BJ (cell line): Measurements from ENCODE around the gene SWAP70. TPM values are rescaled to one million over a fixed set of nuclear protein-coding genes. Genes with fewer than 3 reads are reported as not detected.

Experiments
- CTCF ChIA-PET: fragments of 350-600 bp; formaldehyde crosslinking; extraction: SDS; loops from one replicate; lab custom pipeline; 2021; ENCODE audit warnings: antibody characterized with exemption, inconsistent platforms; lab: Yijun Ruan, JAX
- POLR2A ChIA-PET: fragments of 300-600 bp; sonication (Branson Sonifier 250); formaldehyde crosslinking; extraction: SDS; loops from one replicate; lab custom pipeline; 2021; ENCODE audit warnings: antibody characterized with exemption; lab: Charles Lee
- DNase-seq: peaks from one replicate; pipeline ENCODE4 v3.0.0-alpha.2; 2011; ENCODE audit warnings: low read depth
- H3K27me3 ChIP-seq: 2 replicates; pipeline ENCODE4 v1.6.0; 2011; ENCODE audit warnings: low read length; ENCODE audit not compliant: control insufficient read depth, insufficient read depth
- H3K36me3 ChIP-seq: 2 replicates; pipeline ENCODE4 v1.5.1; 2011; ENCODE audit warnings: low read length; ENCODE audit not compliant: control insufficient read depth, insufficient read depth
- H3K4me3 ChIP-seq: 2 replicates; pipeline ENCODE4 v1.5.1; 2011; ENCODE audit warnings: low read depth, mild to moderate bottlenecking, control low read depth, low read length
- CTCF ChIP-seq: IDR thresholded peaks from 2 replicates; pipeline ENCODE4 v1.5.1; 2011; ENCODE audit warnings: low read depth, mild to moderate bottlenecking, control low read depth, inconsistent platforms, low read length, moderate library complexity; ENCODE audit not compliant: insufficient read depth
- polyA plus RNA-seq: library from polyadenylated mRNA; depleted of rRNA; stranded (reverse); fragments of >200 nt; gene quantifications from 2 replicates; pipeline ENCODE4 v1.2.3, GENCODE V29; 2011

The SWAP70 gene
- polyA plus RNA-seq, 1 experiment: 16.6 TPM

GRCh38 chr11:9752091-9752490, 88.2 kb downstream of the SWAP70 start:
- DNase-seq: no peak

GRCh38 chr11:9753021-9753420, 89.1 kb downstream of the SWAP70 start:
- Histone ChIP-seq H3K27me3 (no peaks in the 10 kb centered on the region), H3K36me3 (peaks cover 2% of the 10 kb centered on the region), H3K4me3 (no peak overlapping the region)
- no peak for TF ChIP-seq CTCF
- ChIA-PET POLR2A (interaction anchor here (0.5 to 0.6 kb wide), 4 partner anchors 42 to 572 kb away, joined by 3 to 8 read pairs (median 5); partner anchors contain the start of gene ADM), CTCF (interaction anchor here (0.6 to 1.2 kb wide), 3 partner anchors 140 to 218 kb away, joined by 3 read pairs; no protein-coding TSS in a partner anchor)
- DNase-seq: no peak

More at GRCh38 chr11:9752091-9752490, 88.2 kb downstream of the SWAP70 start:
- H3K27me3 ChIP-seq: no peaks in the 10 kb centered on the region
- H3K36me3 ChIP-seq: peaks cover 4% of the 10 kb centered on the region
- ChIA-PET CTCF (interaction anchor here (1.2 kb wide), 1 partner anchor 139 kb away, joined by 3 read pairs; no protein-coding TSS in a partner anchor), POLR2A (no interaction called here)
- TF ChIP-seq CTCF: no peak
- H3K4me3 ChIP-seq: no peak overlapping the region

GRCh38 chr11:9754010-9754471, 90.2 kb downstream of the SWAP70 start:
- TF ChIP-seq CTCF: no peak
- DNase-seq: no peak
- ChIA-PET CTCF (interaction anchor here (0.7 to 1.7 kb wide), 3 partner anchors 109 to 609 kb away, joined by 3 read pairs; no protein-coding TSS in a partner anchor), POLR2A (interaction anchor here (1.2 kb wide), 1 partner anchor 551 kb away, joined by 3 read pairs; the partner anchor contains the start of gene ADM)
- H3K4me3 ChIP-seq: no peak overlapping the region
- H3K36me3 ChIP-seq: peaks cover 2% of the 10 kb centered on the region
- no peaks in the 10 kb centered on the region for H3K27me3 ChIP-seq

GRCh38 chr11:9755561-9756185, 91.8 kb downstream of the SWAP70 start:
- CTCF ChIA-PET: interaction anchor here (0.6 to 1.9 kb wide), 5 partner anchors 44 to 568 kb away, joined by 3 to 5 read pairs (median 3); no protein-coding TSS in a partner anchor
- no peak for DNase-seq
- POLR2A ChIA-PET: interaction anchor here (0.6 to 0.8 kb wide), 3 partner anchors 10 to 557 kb away, joined by 3 to 10 read pairs (median 3); no protein-coding TSS in a partner anchor
- TF ChIP-seq CTCF: no peak
- Histone ChIP-seq H3K36me3 (no peaks in the 10 kb centered on the region), H3K4me3 (no peak overlapping the region), H3K27me3 (no peaks in the 10 kb centered on the region)

- H3K4me3 ChIP-seq: no peak overlapping the region
- TF ChIP-seq CTCF: no peak
- H3K27me3 ChIP-seq: no peaks in the 10 kb centered on the region
- POLR2A ChIA-PET: no interaction called here
- no peaks in the 10 kb centered on the region for H3K36me3 ChIP-seq
- CTCF ChIA-PET: interaction anchor here (0.7 to 1.9 kb wide), 3 partner anchors 43 to 216 kb away, joined by 3 to 5 read pairs (median 5); no protein-coding TSS in a partner anchor
- no peak for DNase-seq
These were observed 92.6 kb downstream of the SWAP70 start for GRCh38 chr11:9756461-9756860.
